SK-N-SH (cell line): ENCODE measurements around the gene PSME1. TPM values are rescaled to one million over a fixed set of nuclear protein-coding genes. Genes with fewer than 3 reads are reported as not detected.

Source experiments
- CTCF ChIA-PET: fragments of 300-600, 350-600 bp; formaldehyde crosslinking; extraction: SDS; loops from one replicate; lab custom pipeline; 2021; lab: Yijun Ruan, JAX
- POLR2A ChIA-PET: fragments of 350-600 bp; sonication (Branson Sonifier 250); formaldehyde crosslinking; extraction: SDS; loops from one replicate; lab custom pipeline; 2020; ENCODE audit warnings: antibody characterized with exemption, inconsistent platforms; lab: Yijun Ruan, JAX
- DNase-seq: peaks from one replicate; pipeline ENCODE4 v3.0.0; 2012
- H2AFZ ChIP-seq: fragments of 200-600 bp; sonication (generic); 2 replicates; pipeline ENCODE4 v1.8.1; 2016; ENCODE audit warnings: antibody characterized with exemption, mild to moderate bottlenecking, low read depth
- H3F3A ChIP-seq: fragments of 200-600 bp; sonication (generic); replicated peaks from 2 replicates; pipeline ENCODE3; 2016; ENCODE audit warnings: antibody characterized with exemption, mild to moderate bottlenecking; ENCODE audit not compliant: insufficient read depth
- H3K27ac ChIP-seq, 2 experiments: fragments of 200-500 bp in 1 of 2; fragments of 200-600 bp in 1 of 2; sonication (Bioruptor generic) in 1 of 2; sonication (generic), shearing (Covaris generic) in 1 of 2; 2 replicates each; pipeline versions ENCODE4 v1.5.1 to v1.6.1; 2014 to 2016; ENCODE audit warnings: low read depth in 2 of 2, inconsistent platforms in 1 of 2, low read length in 1 of 2, mild to moderate bottlenecking in 1 of 2, mixed read lengths in 1 of 2
- H3K27me3 ChIP-seq: fragments of 200-600 bp; sonication (generic), shearing (Covaris generic); 2 replicates; pipeline ENCODE4 v1.6.1; 2016; ENCODE audit warnings: mixed run types; ENCODE audit not compliant: insufficient read depth
- H3K36me3 ChIP-seq, 2 experiments: fragments of 200-500 bp in 1 of 2; fragments of 200-600 bp in 1 of 2; sonication (Bioruptor generic) in 1 of 2; sonication (generic) in 1 of 2; replicated peaks in 1 of 2; 2 replicates each; pipeline versions ENCODE3 to v1.5.1; 2014 to 2016; ENCODE audit warnings: low read length in 1 of 2, mild to moderate bottlenecking in 1 of 2; ENCODE audit not compliant: insufficient read depth in 2 of 2, control insufficient read depth in 1 of 2
- H3K4me1 ChIP-seq, 2 experiments: fragments of 200-500 bp in 1 of 2; fragments of 200-600 bp in 1 of 2; sonication (Bioruptor generic) in 1 of 2; sonication (generic), shearing (Covaris generic) in 1 of 2; 2 replicates each; pipeline versions ENCODE4 v1.5.1 to v1.6.1; 2014 to 2016; ENCODE audit warnings: low read depth in 1 of 2, low read length in 1 of 2, mixed run types in 1 of 2; ENCODE audit not compliant: insufficient read depth in 2 of 2, control insufficient read depth in 1 of 2
- H3K4me2 ChIP-seq: fragments of 200-600 bp; sonication (generic), shearing (Covaris generic); 2 replicates; pipeline ENCODE4 v1.6.1; 2017; ENCODE audit warnings: mixed run types
- H3K4me3 ChIP-seq, 2 experiments: fragments of 200-500 bp in 1 of 2; fragments of 200-600 bp in 1 of 2; sonication (Bioruptor generic) in 1 of 2; sonication (generic), shearing (Covaris generic) in 1 of 2; 2 replicates each; pipeline versions ENCODE4 v1.5.1 to v1.8.1; 2014 to 2016; ENCODE audit warnings: low read depth in 2 of 2, inconsistent platforms in 1 of 2, low read length in 1 of 2, mild to moderate bottlenecking in 1 of 2, mixed read lengths in 1 of 2, moderate library complexity in 1 of 2
- H3K79me2 ChIP-seq: fragments of 200-600 bp; sonication (generic); 2 replicates; pipeline ENCODE4 v1.8.1; 2017; ENCODE audit warnings: mild to moderate bottlenecking; ENCODE audit not compliant: insufficient read depth
- H3K9ac ChIP-seq: fragments of 200-600 bp; sonication (generic); 2 replicates; pipeline ENCODE4 v1.6.1; 2017; ENCODE audit warnings: mixed run types
- H3K9me2 ChIP-seq: fragments of 200-600 bp; sonication (generic); 2 replicates; pipeline ENCODE4 v1.6.1; 2017; ENCODE audit warnings: mixed run types
- H3K9me3 ChIP-seq: fragments of 200-600 bp; sonication (generic); 2 replicates; pipeline ENCODE4 v1.6.1; 2017; ENCODE audit warnings: mixed run types, mild to moderate bottlenecking, moderate library complexity
- H4K20me1 ChIP-seq: fragments of 200-600 bp; sonication (generic); 2 replicates; pipeline ENCODE4 v1.6.1; 2017; ENCODE audit warnings: mild to moderate bottlenecking, mixed run types; ENCODE audit not compliant: insufficient read depth
- ELF1 ChIP-seq: IDR thresholded peaks from 2 replicates; pipeline ENCODE4 v1.4.0; 2012
- EP300 ChIP-seq, 2 experiments: IDR thresholded peaks; 2 replicates each; pipeline versions ENCODE4 v1.4.0 to v1.6.1; 2012; ENCODE audit warnings: borderline replicate concordance in 1 of 2, low read depth in 1 of 2, low read length in 1 of 2
- FOXJ3 ChIP-seq: sonication (generic); formaldehyde crosslinking; IDR thresholded peaks from 2 replicates; pipeline ENCODE4 v1.5.1; 2020; ENCODE audit warnings: mild to moderate bottlenecking, missing genetic modification reagents
- JUND ChIP-seq: IDR thresholded peaks from 2 replicates; pipeline ENCODE4 v1.4.0; 2012
- MEF2A ChIP-seq: IDR thresholded peaks from 2 replicates; pipeline ENCODE4 v1.4.0; 2012; ENCODE audit warnings: low read depth, borderline replicate concordance
- NFIC ChIP-seq: IDR thresholded peaks from 2 replicates; pipeline ENCODE4 v1.4.0; 2012; ENCODE audit warnings: borderline replicate concordance
- RAD21 ChIP-seq: IDR thresholded peaks from 2 replicates; pipeline ENCODE4 v1.6.1; 2012; ENCODE audit warnings: mild to moderate bottlenecking, low read length
- RCOR1 ChIP-seq: fragments of 150-350 bp; IDR thresholded peaks from 2 replicates; pipeline ENCODE4 v1.6.1; 2017; ENCODE audit warnings: antibody characterized with exemption, low read length
- RFX5 ChIP-seq: IDR thresholded peaks from 2 replicates; pipeline ENCODE4 v1.6.1; 2012; ENCODE audit warnings: mild to moderate bottlenecking, improper control_type of control experiment, low read length
- RXRA ChIP-seq: IDR thresholded peaks from 2 replicates; pipeline ENCODE4 v1.4.0; 2012; ENCODE audit warnings: low read depth, mild to moderate bottlenecking, borderline replicate concordance
- SIN3A ChIP-seq: IDR thresholded peaks from 2 replicates; pipeline ENCODE4 v1.6.1; 2012; ENCODE audit warnings: low read depth, mild to moderate bottlenecking, low read length, moderate library complexity, borderline replicate concordance
- SMC3 ChIP-seq: IDR thresholded peaks from 2 replicates; pipeline ENCODE4 v1.6.1; 2012; ENCODE audit warnings: low read depth, low read length, improper control_type of control experiment
- TAF1 ChIP-seq: IDR thresholded peaks from 2 replicates; pipeline ENCODE4 v1.6.1; 2012; ENCODE audit warnings: low read depth, mild to moderate bottlenecking, low read length, moderate library complexity, borderline replicate concordance
- TCF12 ChIP-seq: IDR thresholded peaks from 2 replicates; pipeline ENCODE4 v1.4.0; 2012
- TEAD4 ChIP-seq: IDR thresholded peaks from 2 replicates; pipeline ENCODE4 v1.4.0; 2012; ENCODE audit warnings: mild to moderate bottlenecking, borderline replicate concordance; ENCODE audit not compliant: insufficient read depth
- WGBS: methylation state at CpG from one replicate; pipeline ENCODE4 v1.1.6; 2017; ENCODE audit warnings: low lambda C conversion rate; 5-methylcytosine and 5-hydroxymethylcytosine counted together
- polyA plus RNA-seq, 3 experiments: library from polyadenylated mRNA; depleted of rRNA; stranded (reverse); fragments of >200 nt; gene quantifications; 2 replicates each; pipeline ENCODE4 v1.2.3, GENCODE V29; 2012
- TF ChIP-seq, protein P1 (sequence below): fragments of 150-350 bp; IDR thresholded peaks from 2 replicates; pipeline ENCODE4 v1.6.1; 2017; ENCODE audit warnings: antibody characterized with exemption, low read length, low read depth, borderline replicate concordance
- TF ChIP-seq, protein P2 (sequence below): IDR thresholded peaks from 2 replicates; pipeline ENCODE4 v1.4.0; 2012; ENCODE audit warnings: low read depth, borderline replicate concordance
- TF ChIP-seq, protein P3 (sequence below): fragments of 200-600 bp; sonication (generic); IDR thresholded peaks from 2 replicates; pipeline ENCODE4 v1.6.1; 2017; ENCODE audit warnings: antibody characterized with exemption, mild to moderate bottlenecking, moderate library complexity
- TF ChIP-seq, protein P4 (sequence below): fragments of 150-350 bp; IDR thresholded peaks from 2 replicates; pipeline ENCODE4 v1.6.1; 2016; ENCODE audit warnings: mild to moderate bottlenecking, low read depth, low read length

Gene PSME1
- polyA plus RNA-seq, 1 of the 3 experiments (the other 2 are of a cell fraction) = 287 TPM

DNA sequence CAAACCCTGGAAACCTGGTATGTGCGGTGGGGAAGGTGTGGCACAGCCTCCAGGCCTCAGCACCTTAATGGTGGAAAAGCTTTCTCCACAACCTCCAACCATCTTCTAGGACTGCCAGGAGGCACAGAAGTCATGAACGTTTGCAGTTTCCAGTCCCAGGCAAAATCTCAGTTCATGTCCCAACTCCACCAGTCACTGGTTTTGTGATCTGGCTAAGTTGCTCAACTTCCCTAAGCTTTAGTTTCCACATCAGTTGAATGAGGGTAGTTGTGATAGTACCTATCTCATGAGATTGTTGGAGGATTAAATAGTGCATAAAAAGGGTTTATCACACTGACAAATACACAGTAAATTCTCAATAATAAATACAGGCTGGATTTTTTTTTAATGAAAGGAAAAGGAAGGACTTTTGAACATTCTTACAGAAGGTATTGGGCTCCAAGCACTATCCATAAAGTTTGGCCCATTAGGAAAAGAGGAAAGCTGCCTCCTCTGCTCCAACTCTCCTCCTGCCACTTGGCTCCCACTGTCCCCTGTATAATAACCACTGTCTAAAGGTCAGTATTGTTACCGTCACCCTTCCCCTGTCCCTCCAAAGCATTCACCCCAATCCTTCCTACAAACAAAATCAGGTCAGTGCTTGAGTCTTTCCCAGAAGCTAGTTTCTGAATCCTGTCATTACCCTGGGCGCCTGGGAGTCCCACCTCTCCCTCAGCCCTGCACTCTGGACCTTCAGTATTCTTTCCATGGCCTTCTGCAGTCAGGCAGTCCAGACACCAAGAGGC is 35.6 kb upstream of the PSME1 start:
- no peaks in the 10 kb centered on the region for H4K20me1 ChIP-seq
- H3K9me2 ChIP-seq = no peaks in the 10 kb centered on the region
- no peak overlapping the region for H3K9ac ChIP-seq
- H3K27ac ChIP-seq = no peak overlapping the region
- H3K36me3 ChIP-seq = peaks cover 3 to 23% of the 10 kb centered on the region in 2 experiments
- ChIA-PET POLR2A (interaction anchor here (1.0 kb wide), 1 partner anchor 8 kb away, joined by 3 read pairs; no protein-coding TSS in a partner anchor), CTCF (interaction anchor here (0.6 to 25.4 kb wide), 4 partner anchors 6 to 61 kb away, joined by 3 to 1159 read pairs (median 111); partner anchors contain the start of genes CARMIL3, CPNE6 and IRF9)
- H2AFZ ChIP-seq = no peak overlapping the region
- 70% methylated on average over 3 of the region's 4 CpGs for WGBS
- H3K4me3 ChIP-seq = no peak overlapping the region
- no peaks in the 10 kb centered on the region for H3K27me3 ChIP-seq
- no peak for DNase-seq
- no peaks in the 10 kb centered on the region for H3F3A ChIP-seq
- no peaks in the 10 kb centered on the region for H3K9me3 ChIP-seq
- TF ChIP-seq, protein P1, sequence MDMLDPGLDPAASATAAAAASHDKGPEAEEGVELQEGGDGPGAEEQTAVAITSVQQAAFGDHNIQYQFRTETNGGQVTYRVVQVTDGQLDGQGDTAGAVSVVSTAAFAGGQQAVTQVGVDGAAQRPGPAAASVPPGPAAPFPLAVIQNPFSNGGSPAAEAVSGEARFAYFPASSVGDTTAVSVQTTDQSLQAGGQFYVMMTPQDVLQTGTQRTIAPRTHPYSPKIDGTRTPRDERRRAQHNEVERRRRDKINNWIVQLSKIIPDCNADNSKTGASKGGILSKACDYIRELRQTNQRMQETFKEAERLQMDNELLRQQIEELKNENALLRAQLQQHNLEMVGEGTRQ = no peak
- no peak for TF ChIP-seq TEAD4
- no peak for TF ChIP-seq FOXJ3 (CRISPR knock-in tag)
- no peak for TF ChIP-seq RAD21
- TF ChIP-seq, protein P2, sequence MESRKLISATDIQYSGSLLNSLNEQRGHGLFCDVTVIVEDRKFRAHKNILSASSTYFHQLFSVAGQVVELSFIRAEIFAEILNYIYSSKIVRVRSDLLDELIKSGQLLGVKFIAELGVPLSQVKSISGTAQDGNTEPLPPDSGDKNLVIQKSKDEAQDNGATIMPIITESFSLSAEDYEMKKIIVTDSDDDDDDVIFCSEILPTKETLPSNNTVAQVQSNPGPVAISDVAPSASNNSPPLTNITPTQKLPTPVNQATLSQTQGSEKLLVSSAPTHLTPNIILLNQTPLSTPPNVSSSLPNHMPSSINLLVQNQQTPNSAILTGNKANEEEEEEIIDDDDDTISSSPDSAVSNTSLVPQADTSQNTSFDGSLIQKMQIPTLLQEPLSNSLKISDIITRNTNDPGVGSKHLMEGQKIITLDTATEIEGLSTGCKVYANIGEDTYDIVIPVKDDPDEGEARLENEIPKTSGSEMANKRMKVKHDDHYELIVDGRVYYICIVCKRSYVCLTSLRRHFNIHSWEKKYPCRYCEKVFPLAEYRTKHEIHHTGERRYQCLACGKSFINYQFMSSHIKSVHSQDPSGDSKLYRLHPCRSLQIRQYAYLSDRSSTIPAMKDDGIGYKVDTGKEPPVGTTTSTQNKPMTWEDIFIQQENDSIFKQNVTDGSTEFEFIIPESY = no peak
- no peak for TF ChIP-seq EP300 (IDR thresholded peaks at IDR 0.05; ENCODE audit: borderline replicate concordance in 1 of 2, low read depth in 1 of 2, low read length in 1 of 2)
- TF ChIP-seq NFIC = no peak
- TF ChIP-seq TCF12 = no peak
- no peak for TF ChIP-seq SMC3
- no peak for TF ChIP-seq ELF1
- no peak for TF ChIP-seq JUND
- no peak for TF ChIP-seq MEF2A
- TF ChIP-seq SIN3A = no peak
- TF ChIP-seq, protein P3, sequence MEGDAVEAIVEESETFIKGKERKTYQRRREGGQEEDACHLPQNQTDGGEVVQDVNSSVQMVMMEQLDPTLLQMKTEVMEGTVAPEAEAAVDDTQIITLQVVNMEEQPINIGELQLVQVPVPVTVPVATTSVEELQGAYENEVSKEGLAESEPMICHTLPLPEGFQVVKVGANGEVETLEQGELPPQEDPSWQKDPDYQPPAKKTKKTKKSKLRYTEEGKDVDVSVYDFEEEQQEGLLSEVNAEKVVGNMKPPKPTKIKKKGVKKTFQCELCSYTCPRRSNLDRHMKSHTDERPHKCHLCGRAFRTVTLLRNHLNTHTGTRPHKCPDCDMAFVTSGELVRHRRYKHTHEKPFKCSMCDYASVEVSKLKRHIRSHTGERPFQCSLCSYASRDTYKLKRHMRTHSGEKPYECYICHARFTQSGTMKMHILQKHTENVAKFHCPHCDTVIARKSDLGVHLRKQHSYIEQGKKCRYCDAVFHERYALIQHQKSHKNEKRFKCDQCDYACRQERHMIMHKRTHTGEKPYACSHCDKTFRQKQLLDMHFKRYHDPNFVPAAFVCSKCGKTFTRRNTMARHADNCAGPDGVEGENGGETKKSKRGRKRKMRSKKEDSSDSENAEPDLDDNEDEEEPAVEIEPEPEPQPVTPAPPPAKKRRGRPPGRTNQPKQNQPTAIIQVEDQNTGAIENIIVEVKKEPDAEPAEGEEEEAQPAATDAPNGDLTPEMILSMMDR = no peak
- TF ChIP-seq RFX5 = no peak
- TF ChIP-seq, protein P4, sequence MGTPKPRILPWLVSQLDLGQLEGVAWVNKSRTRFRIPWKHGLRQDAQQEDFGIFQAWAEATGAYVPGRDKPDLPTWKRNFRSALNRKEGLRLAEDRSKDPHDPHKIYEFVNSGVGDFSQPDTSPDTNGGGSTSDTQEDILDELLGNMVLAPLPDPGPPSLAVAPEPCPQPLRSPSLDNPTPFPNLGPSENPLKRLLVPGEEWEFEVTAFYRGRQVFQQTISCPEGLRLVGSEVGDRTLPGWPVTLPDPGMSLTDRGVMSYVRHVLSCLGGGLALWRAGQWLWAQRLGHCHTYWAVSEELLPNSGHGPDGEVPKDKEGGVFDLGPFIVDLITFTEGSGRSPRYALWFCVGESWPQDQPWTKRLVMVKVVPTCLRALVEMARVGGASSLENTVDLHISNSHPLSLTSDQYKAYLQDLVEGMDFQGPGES = no peak
- no peak for TF ChIP-seq RCOR1
- no peak for TF ChIP-seq TAF1
- no peak for TF ChIP-seq RXRA
- H3K79me2 ChIP-seq = peaks cover 7% of the 10 kb centered on the region
- peaks cover 5 to 8% of the 10 kb centered on the region in 2 experiments; a peak in 2 of 4 replicates for H3K4me1 ChIP-seq
- H3K4me2 ChIP-seq = no peak overlapping the region
